ENCODE measurements around the gene FSCN2.

Gene FSCN2

GRCh38 chr17:81508639-81509206, 19.5 kb upstream of the FSCN2 start:
- Histone ChIP-seq H3K9me2 (ENCODE audit: low read depth, low read length) (no peaks in the 10 kb centered on the region), H3K27ac (ENCODE audit: low read depth, low read length, poor library complexity, severe bottlenecking) (peak overlapping the region; percentile 35), H3K27me3 (ENCODE audit: insufficient read depth, low read length) (no peaks in the 10 kb centered on the region), H3K79me2 (ENCODE audit: insufficient read depth, low read length) (peaks cover 6% of the 10 kb centered on the region; the same call in 1 of the 2 replicates), H3K9me3 (ENCODE audit: low read length) (no peaks in the 10 kb centered on the region), H3F3A (ENCODE audit: insufficient read depth, low read length) (peaks cover 31% of the 10 kb centered on the region), H2AFZ (ENCODE audit: low read length) (no peak overlapping the region), H3K4me3 (ENCODE audit: low read depth, low read length, poor library complexity, severe bottlenecking) (peak overlapping the region; percentile 99), H3K9ac (ENCODE audit: low read length) (peak overlapping the region; percentile 98; the same call in 1 of the 2 replicates), H3K4me1 (ENCODE audit: insufficient read depth, low read length, severe bottlenecking) (peaks cover 33% of the 10 kb centered on the region), H3K36me3 (ENCODE audit: insufficient read depth, low read length) (peaks cover 42% of the 10 kb centered on the region), H4K20me1 (ENCODE audit: insufficient read depth, low read length) (no peaks in the 10 kb centered on the region), H3K4me2 (ENCODE audit: low read length) (peak overlapping the region; percentile 78)
- no peak for TF ChIP-seq EZH2 (IDR thresholded peaks at IDR 0.05; ENCODE audit: borderline replicate concordance, low read length)
- no peak for TF ChIP-seq CTCF (IDR thresholded peaks at IDR 0.05; ENCODE audit: low read length)

- Histone ChIP-seq H3K36me3 (ENCODE audit: insufficient read depth, low read length) (peaks cover 42% of the 10 kb centered on the region), H2AFZ (ENCODE audit: low read length) (no peak overlapping the region), H3K27me3 (ENCODE audit: insufficient read depth, low read length) (no peaks in the 10 kb centered on the region), H3K9me3 (ENCODE audit: low read length) (no peaks in the 10 kb centered on the region), H3K4me1 (ENCODE audit: insufficient read depth, low read length, severe bottlenecking) (peaks cover 39% of the 10 kb centered on the region), H3K9ac (ENCODE audit: low read length) (peak overlapping the region; percentile 98; the same call in 1 of the 2 replicates), H3K9me2 (ENCODE audit: low read depth, low read length) (no peaks in the 10 kb centered on the region), H4K20me1 (ENCODE audit: insufficient read depth, low read length) (no peaks in the 10 kb centered on the region), H3K4me3 (ENCODE audit: low read depth, low read length, poor library complexity, severe bottlenecking) (peak overlapping the region; percentile 99), H3K79me2 (ENCODE audit: insufficient read depth, low read length) (peaks cover 6% of the 10 kb centered on the region; the same call in 1 of the 2 replicates), H3K27ac (ENCODE audit: low read depth, low read length, poor library complexity, severe bottlenecking) (peak overlapping the region; percentile 35), H3F3A (ENCODE audit: insufficient read depth, low read length) (peaks cover 31% of the 10 kb centered on the region), H3K4me2 (ENCODE audit: low read length) (peak overlapping the region; percentile 78)
- TF ChIP-seq CTCF (IDR thresholded peaks at IDR 0.05; ENCODE audit: low read length): no peak
- no peak for TF ChIP-seq EZH2 (IDR thresholded peaks at IDR 0.05; ENCODE audit: borderline replicate concordance, low read length)
Observed at GRCh38 chr17:81509207-81509971, 18.8 kb upstream of the FSCN2 start.

GRCh38 chr17:81509972-81510784, 18.0 kb upstream of the FSCN2 start:
- Histone ChIP-seq H2AFZ (ENCODE audit: low read length) (no peak overlapping the region), H4K20me1 (ENCODE audit: insufficient read depth, low read length) (no peaks in the 10 kb centered on the region), H3K4me2 (ENCODE audit: low read length) (peak overlapping the region; percentile 78), H3K4me3 (ENCODE audit: low read depth, low read length, poor library complexity, severe bottlenecking) (peak overlapping the region; percentile 99), H3K79me2 (ENCODE audit: insufficient read depth, low read length) (peaks cover 6% of the 10 kb centered on the region; the same call in 1 of the 2 replicates), H3K9ac (ENCODE audit: low read length) (peak overlapping the region; percentile 98), H3K4me1 (ENCODE audit: insufficient read depth, low read length, severe bottlenecking) (peaks cover 41% of the 10 kb centered on the region), H3K27ac (ENCODE audit: low read depth, low read length, poor library complexity, severe bottlenecking) (peak overlapping the region; percentile 71), H3K27me3 (ENCODE audit: insufficient read depth, low read length) (no peaks in the 10 kb centered on the region), H3K9me2 (ENCODE audit: low read depth, low read length) (no peaks in the 10 kb centered on the region), H3K36me3 (ENCODE audit: insufficient read depth, low read length) (peaks cover 42% of the 10 kb centered on the region), H3F3A (ENCODE audit: insufficient read depth, low read length) (peaks cover 31% of the 10 kb centered on the region), H3K9me3 (ENCODE audit: low read length) (no peaks in the 10 kb centered on the region)
- TF ChIP-seq CTCF (IDR thresholded peaks at IDR 0.05; ENCODE audit: low read length) (no peak), EZH2 (IDR thresholded peaks at IDR 0.05; ENCODE audit: borderline replicate concordance, low read length) (no peak)
